Caco-2 (cell line): Measurements from ENCODE around the gene FOXL3. TPM values are rescaled to one million over a fixed set of nuclear protein-coding genes. Genes with fewer than 3 reads are reported as not detected.
A peak's percentile ranks its signal among the peaks of the same experiment; 100 is the strongest.
"Not testable (repeated sequence)": the region's sequence is repeated elsewhere in the genome, so short reads cannot be mapped to it uniquely, and the experiment has no call there.

Experiments
- BruUV-seq: library from RNA; stranded (reverse); fragments of 400-500 nt; replicated peaks from 2 replicates; lab custom pipeline; 2021; lab: Mats Ljungman, UMichigan
- CTCF ChIA-PET: fragments of 300-600 bp; sonication (Branson Sonifier 250); formaldehyde crosslinking; loops from one replicate; lab custom pipeline; 2022; ENCODE audit warnings: antibody characterized with exemption; lab: Charles Lee
- POLR2A ChIA-PET: fragments of 300-600 bp; sonication (Branson Sonifier 250); formaldehyde crosslinking; loops from one replicate; lab custom pipeline; 2022; ENCODE audit warnings: antibody characterized with exemption; lab: Charles Lee
- DNase-seq, 2 experiments: peaks; one replicate each; pipeline versions ENCODE4 v3.0.0 to v3.0.0-alpha.2; 2020 to 2022
- H3K27me3 ChIP-seq: replicated peaks from 2 replicates; pipeline ENCODE4 v1.6.0; 2011; ENCODE audit warnings: low read length; ENCODE audit not compliant: control insufficient read depth, insufficient read depth
- H3K36me3 ChIP-seq: 2 replicates; pipeline ENCODE4 v1.5.1; 2011; ENCODE audit warnings: low read length; ENCODE audit not compliant: control insufficient read depth, insufficient read depth
- H3K4me1 ChIP-seq: fragments of 250-450 bp; sonication (Bioruptor Pico); 2 replicates; pipeline ENCODE4 v1.5.1; 2020; ENCODE audit warnings: mild to moderate bottlenecking
- H3K4me3 ChIP-seq: 2 replicates; pipeline ENCODE4 v1.5.1; 2011; ENCODE audit warnings: low read depth, mild to moderate bottlenecking, control low read depth, low read length
- H3K9me3 ChIP-seq: fragments of 250-450 bp; sonication (Bioruptor Pico); 2 replicates; pipeline ENCODE4 v1.5.1; 2020; ENCODE audit warnings: mild to moderate bottlenecking, moderate library complexity
- H3K27ac Mint-ChIP-seq: one replicate; pipeline ENCODE4 v1.8.0; 2022; ENCODE audit warnings: mixed read lengths; ENCODE audit not compliant: unreplicated experiment
- H3K27me3 Mint-ChIP-seq: one replicate; pipeline ENCODE4 v1.8.0; 2022; ENCODE audit warnings: mixed read lengths; ENCODE audit not compliant: insufficient read depth, unreplicated experiment
- H3K36me3 Mint-ChIP-seq: one replicate; pipeline ENCODE4 v1.8.0; 2022; ENCODE audit warnings: mild to moderate bottlenecking, mixed read lengths; ENCODE audit not compliant: insufficient read depth, unreplicated experiment
- H3K4me1 Mint-ChIP-seq: one replicate; pipeline ENCODE4 v1.8.0; 2022; ENCODE audit warnings: low read depth, mixed read lengths; ENCODE audit not compliant: unreplicated experiment
- H3K4me3 Mint-ChIP-seq: one replicate; pipeline ENCODE4 v1.8.0; 2022; ENCODE audit warnings: mild to moderate bottlenecking, moderate library complexity, mixed read lengths; ENCODE audit not compliant: unreplicated experiment
- H3K9me3 Mint-ChIP-seq: one replicate; pipeline ENCODE4 v1.8.0; 2022; ENCODE audit warnings: mixed read lengths; ENCODE audit not compliant: unreplicated experiment
- intact Hi-C: fragments of 100-400 bp; cut with micrococcal nuclease; formaldehyde crosslinking; loops from one replicate; pipeline ENCODE4 v1.10.0; 2022; ENCODE audit not compliant: unreplicated experiment
- total RNA-seq: library from RNA; stranded (reverse); gene quantifications from 2 replicates; pipeline ENCODE4 v1.2.3, GENCODE V29; 2022
- TF ChIP-seq, protein P1 (sequence below), 2 experiments: fragments of 200-600 bp in 1 of 2; IDR thresholded peaks; 1 replicate in 1 of 2; 2 replicates in 1 of 2; pipeline versions ENCODE4 v1.5.1 to v1.8.0; 2011 to 2022; ENCODE audit warnings: antibody characterized with exemption in 1 of 2, control low read depth in 1 of 2, inconsistent platforms in 1 of 2, low read depth in 1 of 2, low read length in 1 of 2, mild to moderate bottlenecking in 1 of 2, moderate library complexity in 1 of 2; ENCODE audit not compliant: insufficient read depth in 1 of 2, severe bottlenecking in 1 of 2, unreplicated experiment in 1 of 2

FOXL3 gene
- total RNA-seq, 1 experiment from 2014 or later, result not detected

DNA sequence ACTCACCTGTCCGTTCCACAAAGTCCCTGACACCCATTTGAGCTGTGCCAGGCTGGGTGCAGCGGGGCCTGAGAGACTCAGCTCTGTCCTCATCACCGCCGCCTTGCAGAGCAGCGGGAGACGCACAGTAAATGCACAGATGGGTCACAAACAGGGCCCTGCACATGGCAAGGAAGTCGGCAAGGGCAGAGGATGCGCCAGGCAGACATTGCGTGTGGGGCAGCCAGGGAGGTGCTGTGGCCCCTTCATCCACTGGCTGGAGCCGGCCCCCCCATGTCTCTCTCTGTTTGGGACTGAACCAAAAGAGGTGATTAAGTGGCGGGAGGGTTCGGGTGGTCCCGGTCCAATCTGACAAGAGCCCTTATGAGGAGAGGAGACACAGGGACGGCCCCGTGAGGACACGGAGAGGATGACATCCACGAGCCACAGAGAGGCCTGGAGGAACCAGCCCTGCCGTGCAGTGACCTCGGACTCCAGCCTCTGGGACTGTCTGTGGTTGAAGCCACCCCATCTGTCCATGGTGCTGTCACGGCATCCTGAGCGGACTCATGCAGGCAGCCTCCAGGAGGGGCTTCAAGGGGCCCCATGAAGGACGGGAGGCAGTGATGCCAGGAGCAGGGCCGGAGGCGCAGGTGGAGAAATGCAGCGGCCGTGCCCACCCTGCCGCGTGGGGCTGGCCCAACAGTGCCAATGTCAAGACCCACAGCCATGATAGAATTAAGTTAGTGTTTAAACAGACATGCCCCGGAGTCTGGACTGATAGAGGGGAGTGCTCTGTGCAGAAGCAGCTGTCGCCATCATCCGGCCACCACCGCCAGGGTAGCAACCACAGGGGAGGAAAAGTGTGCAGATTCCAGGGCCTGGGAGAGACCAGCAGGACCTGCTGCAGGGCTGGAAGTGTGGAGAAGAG, 28.4 kb upstream of the FOXL3 start:
- peak overlapping the region; percentile 30 for H3K4me3 Mint-ChIP-seq
- H3K27ac Mint-ChIP-seq, result peak overlapping the region; percentile 85
- TF ChIP-seq, protein P1, sequence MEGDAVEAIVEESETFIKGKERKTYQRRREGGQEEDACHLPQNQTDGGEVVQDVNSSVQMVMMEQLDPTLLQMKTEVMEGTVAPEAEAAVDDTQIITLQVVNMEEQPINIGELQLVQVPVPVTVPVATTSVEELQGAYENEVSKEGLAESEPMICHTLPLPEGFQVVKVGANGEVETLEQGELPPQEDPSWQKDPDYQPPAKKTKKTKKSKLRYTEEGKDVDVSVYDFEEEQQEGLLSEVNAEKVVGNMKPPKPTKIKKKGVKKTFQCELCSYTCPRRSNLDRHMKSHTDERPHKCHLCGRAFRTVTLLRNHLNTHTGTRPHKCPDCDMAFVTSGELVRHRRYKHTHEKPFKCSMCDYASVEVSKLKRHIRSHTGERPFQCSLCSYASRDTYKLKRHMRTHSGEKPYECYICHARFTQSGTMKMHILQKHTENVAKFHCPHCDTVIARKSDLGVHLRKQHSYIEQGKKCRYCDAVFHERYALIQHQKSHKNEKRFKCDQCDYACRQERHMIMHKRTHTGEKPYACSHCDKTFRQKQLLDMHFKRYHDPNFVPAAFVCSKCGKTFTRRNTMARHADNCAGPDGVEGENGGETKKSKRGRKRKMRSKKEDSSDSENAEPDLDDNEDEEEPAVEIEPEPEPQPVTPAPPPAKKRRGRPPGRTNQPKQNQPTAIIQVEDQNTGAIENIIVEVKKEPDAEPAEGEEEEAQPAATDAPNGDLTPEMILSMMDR (IDR thresholded peaks at IDR 0.05; ENCODE audit: insufficient read depth in 1 of 2, low read depth in 1 of 2, low read length in 1 of 2, severe bottlenecking in 1 of 2, unreplicated experiment in 1 of 2), result no peak
- peaks cover 6% of the 10 kb centered on the region for H3K4me1 Mint-ChIP-seq
- CTCF ChIA-PET, result interaction anchor here (1.1 kb wide), 1 partner anchor 23 kb away, joined by 4 read pairs; no protein-coding TSS in a partner anchor
- no TSS peak for BruUV-seq
- intact Hi-C loops, result no loop called here
- Histone ChIP-seq H3K27me3 (no peaks in the 10 kb centered on the region), H3K9me3 (peaks cover 14% of the 10 kb centered on the region), H3K36me3 (peaks cover 6% of the 10 kb centered on the region; the same call in 1 of the 2 replicates), H3K4me1 (no peaks in the 10 kb centered on the region), H3K4me3 (no peak overlapping the region)
- peaks cover 11% of the 10 kb centered on the region for H3K9me3 Mint-ChIP-seq
- no peaks in the 10 kb centered on the region for H3K27me3 Mint-ChIP-seq
- H3K36me3 Mint-ChIP-seq, result peaks cover 46% of the 10 kb centered on the region
- no peak for DNase-seq
- POLR2A ChIA-PET, result no interaction called here

DNA sequence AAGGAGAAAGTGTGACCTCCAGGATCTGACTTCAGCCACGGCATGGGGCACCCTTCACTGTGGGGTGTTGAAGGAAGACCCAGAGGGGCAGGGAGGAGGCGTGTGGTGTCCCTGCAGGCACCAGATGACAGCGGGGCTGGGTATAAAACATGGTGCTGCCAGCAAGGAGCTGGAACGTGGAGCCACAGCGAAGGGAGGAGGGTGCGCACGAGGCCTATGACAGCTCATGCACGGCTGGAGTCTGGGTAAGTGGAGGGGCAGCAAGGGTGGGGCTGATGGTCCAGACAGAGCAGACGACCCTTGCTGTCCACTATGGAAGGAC, 27.8 kb upstream of the FOXL3 start:
- H3K9me3 Mint-ChIP-seq, result peaks cover 11% of the 10 kb centered on the region
- TF ChIP-seq, protein P1 (IDR thresholded peaks at IDR 0.05; ENCODE audit: insufficient read depth in 1 of 2, low read depth in 1 of 2, low read length in 1 of 2, severe bottlenecking in 1 of 2, unreplicated experiment in 1 of 2), result no peak
- H3K4me3 Mint-ChIP-seq, result peak overlapping the region; percentile 30
- no peaks in the 10 kb centered on the region for H3K4me1 ChIP-seq
- DNase-seq, result no peak
- peaks cover 14% of the 10 kb centered on the region for H3K9me3 ChIP-seq
- H3K4me1 Mint-ChIP-seq, result peaks cover 6% of the 10 kb centered on the region
- peaks cover 43% of the 10 kb centered on the region for H3K36me3 Mint-ChIP-seq
- intact Hi-C loops, result no loop called here
- no TSS peak for BruUV-seq
- H3K27ac Mint-ChIP-seq, result peak overlapping the region; percentile 85
- ChIA-PET POLR2A (no interaction called here), CTCF (interaction anchor here (1.1 to 1.2 kb wide), 2 partner anchors 23 to 57 kb away, joined by 4 to 7 read pairs; no protein-coding TSS in a partner anchor)
- H3K36me3 ChIP-seq, result peaks cover 3% of the 10 kb centered on the region; the same call in 1 of the 2 replicates
- H3K4me3 ChIP-seq, result no peak overlapping the region
- no peaks in the 10 kb centered on the region for H3K27me3 ChIP-seq
- no peaks in the 10 kb centered on the region for H3K27me3 Mint-ChIP-seq

DNA sequence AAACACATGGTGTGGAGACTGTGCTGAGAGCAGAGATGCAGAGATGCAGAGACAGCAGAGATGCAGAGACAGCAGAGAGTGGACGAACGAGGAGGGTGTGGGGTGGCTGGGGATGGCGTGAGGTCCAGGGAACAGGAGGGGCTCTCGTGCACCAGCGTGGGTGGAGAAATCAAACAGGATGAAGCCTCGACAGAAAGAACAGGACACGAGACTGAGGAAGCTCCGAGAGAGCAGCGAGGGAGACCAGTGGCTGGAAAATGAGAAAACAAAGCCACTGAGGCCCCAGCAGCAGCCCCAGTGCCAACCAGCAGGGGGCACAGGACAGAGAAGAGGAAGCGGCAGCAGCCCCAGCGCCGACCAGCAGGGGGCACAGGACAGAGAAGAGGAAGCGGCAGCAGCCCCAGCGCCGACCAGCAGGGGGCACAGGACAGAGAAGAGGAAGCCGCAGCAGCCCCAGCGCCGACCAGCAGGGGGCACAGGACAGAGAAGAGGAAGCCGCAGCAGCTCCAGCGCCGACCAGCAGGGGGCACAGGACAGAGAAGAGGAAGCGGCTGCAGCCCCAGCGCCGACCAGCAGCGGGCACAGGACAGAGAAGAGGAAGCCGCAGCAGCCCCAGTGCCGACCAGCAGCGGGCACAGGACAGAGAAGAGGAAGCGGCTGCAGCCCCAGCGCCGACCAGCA, 27.2 kb upstream of the FOXL3 start:
- TF ChIP-seq, protein P1 (IDR thresholded peaks at IDR 0.05; ENCODE audit: insufficient read depth in 1 of 2, low read depth in 1 of 2, low read length in 1 of 2, severe bottlenecking in 1 of 2, unreplicated experiment in 1 of 2), result peak in 1 of 2 experiments; percentile 85
- H3K27me3 ChIP-seq, H3K36me3 ChIP-seq, POLR2A ChIA-PET, BruUV-seq, intact Hi-C loops, H3K4me3 ChIP-seq, H3K4me1 ChIP-seq, H3K27me3 Mint-ChIP-seq, H3K4me1 Mint-ChIP-seq: not testable (repeated sequence)
- Mint-ChIP-seq H3K27ac (peak overlapping the region; percentile 85), H3K4me3 (peak overlapping the region; percentile 30), H3K9me3 (peaks cover 11% of the 10 kb centered on the region), H3K36me3 (peaks cover 43% of the 10 kb centered on the region)
- H3K9me3 ChIP-seq, result peaks cover 14% of the 10 kb centered on the region
- CTCF ChIA-PET, result interaction anchor here (1.1 to 1.2 kb wide), 2 partner anchors 22 to 56 kb away, joined by 4 to 7 read pairs; no protein-coding TSS in a partner anchor
- DNase-seq, result peak; percentile 57 to 78
